Measurements from ENCODE around the gene DUOXA2. TPM values are rescaled to one million over a fixed set of nuclear protein-coding genes. Genes with fewer than 3 reads are reported as not detected.

Gene DUOXA2
- total and polyA plus RNA-seq, 2 donors from 2014 or later, result 0.37 TPM; not detected in 1

- H3K27me3 ChIP-seq (ENCODE audit: control insufficient read depth, insufficient read depth, low read length), result no peaks in the 10 kb centered on the region
- no peaks in the 10 kb centered on the region for H3K4me1 ChIP-seq (ENCODE audit: control insufficient read depth in 2 of 3, insufficient read depth in 2 of 3, low read depth in 1 of 3, low read length in 3 of 3)
- H3K9ac ChIP-seq (ENCODE audit: low read length in 3 of 3), result no peak overlapping the region
- FAIRE-seq (no peak), DNase-seq (peak in 1 of 5 donors; percentile 11)
- H3K4me3 ChIP-seq (ENCODE audit: low read length in 3 of 3), result no peak overlapping the region
- TF ChIP-seq CTCF (IDR thresholded peaks at IDR 0.05; ENCODE audit: borderline replicate concordance, extremely low read depth, insufficient read depth), result no peak
- H3K9me3 ChIP-seq (ENCODE audit: control insufficient read depth in 2 of 3, insufficient read depth in 1 of 3, low read length in 3 of 3), result no peaks in the 10 kb centered on the region
- H3K27ac ChIP-seq (ENCODE audit: low read depth in 2 of 2, low read length in 2 of 2), result no peak overlapping the region
- H3K36me3 ChIP-seq (ENCODE audit: control insufficient read depth in 2 of 3, insufficient read depth in 3 of 3, low read length in 3 of 3), result no peaks in the 10 kb centered on the region
- intact Hi-C loops (cut with DNase I), result no loop called here
Observed at GRCh38 chr15:45157974-45158373, 43.8 kb downstream of the DUOXA2 start.

- Histone ChIP-seq H3K36me3 (ENCODE audit: control insufficient read depth in 2 of 3, insufficient read depth in 3 of 3, low read length in 3 of 3) (no peaks in the 10 kb centered on the region), H3K27ac (ENCODE audit: low read depth in 2 of 2, low read length in 2 of 2) (no peak overlapping the region), H3K4me3 (ENCODE audit: low read length in 3 of 3) (no peak overlapping the region), H3K4me1 (ENCODE audit: control insufficient read depth in 2 of 3, insufficient read depth in 2 of 3, low read depth in 1 of 3, low read length in 3 of 3) (peaks cover 0 to 3% (median 0%) of the 10 kb centered on the region in 3 donors), H3K9ac (ENCODE audit: low read length in 3 of 3) (no peak overlapping the region), H3K27me3 (ENCODE audit: control insufficient read depth, insufficient read depth, low read length) (no peaks in the 10 kb centered on the region), H3K9me3 (ENCODE audit: control insufficient read depth in 2 of 3, insufficient read depth in 1 of 3, low read length in 3 of 3) (no peaks in the 10 kb centered on the region)
- intact Hi-C loops (cut with DNase I), result no loop called here
- no peak for FAIRE-seq
- peak in 1 of 5 donors; percentile 56 for DNase-seq
- TF ChIP-seq CTCF (IDR thresholded peaks at IDR 0.05; ENCODE audit: borderline replicate concordance, extremely low read depth, insufficient read depth), result no peak
Observed at GRCh38 chr15:45161666-45162065, 47.5 kb downstream of the DUOXA2 start.

- peaks cover 0 to 8% (median 0%) of the 10 kb centered on the region in 3 donors for H3K4me1 ChIP-seq (ENCODE audit: control insufficient read depth in 2 of 3, insufficient read depth in 2 of 3, low read depth in 1 of 3, low read length in 3 of 3)
- no peak overlapping the region for H3K27ac ChIP-seq (ENCODE audit: low read depth in 2 of 2, low read length in 2 of 2)
- no peak overlapping the region for H3K9ac ChIP-seq (ENCODE audit: low read length in 3 of 3)
- no peaks in the 10 kb centered on the region for H3K27me3 ChIP-seq (ENCODE audit: control insufficient read depth, insufficient read depth, low read length)
- H3K9me3 ChIP-seq (ENCODE audit: control insufficient read depth in 2 of 3, insufficient read depth in 1 of 3, low read length in 3 of 3), result no peaks in the 10 kb centered on the region
- intact Hi-C loops (cut with DNase I), result no loop called here
- H3K36me3 ChIP-seq (ENCODE audit: control insufficient read depth in 2 of 3, insufficient read depth in 3 of 3, low read length in 3 of 3), result no peaks in the 10 kb centered on the region
- TF ChIP-seq CTCF (IDR thresholded peaks at IDR 0.05; ENCODE audit: borderline replicate concordance, extremely low read depth, insufficient read depth), result peak; percentile 94
- H3K4me3 ChIP-seq (ENCODE audit: low read length in 3 of 3), result no peak overlapping the region
- no peak for FAIRE-seq
- DNase-seq, result peak; percentile 84 to 91 (median 86)
Observed at GRCh38 chr15:45162771-45163507, 48.8 kb downstream of the DUOXA2 start.
